Measurements from ENCODE around the gene TMA7.
"Not testable (repeated sequence)": the region's sequence is repeated elsewhere in the genome, so short reads cannot be mapped to it uniquely, and the experiment has no call there.

TMA7 gene

GRCh38 chr3:48439820-48440589 lies at the start of gene TMA7, which contains the start of gene CCDC51:
Gene TMA7 (plus strand): TSS chr3:48440257. CDS start chr3:48440297, 40 bp downstream.
Gene CCDC51 (minus strand): TSS chr3:48440119. CDS start chr3:48435128, 4,991 bp downstream.
- FAIRE-seq (peak; percentile 95), DNase-seq (ENCODE audit: insufficient read length, low spot score) (peak; percentile 98)

- DNase-seq (ENCODE audit: insufficient read length, low spot score) (no peak), FAIRE-seq (no peak)
Observed at GRCh38 chr3:48394391-48394790, 45.7 kb upstream of the TMA7 start.

- no peak for FAIRE-seq
- no peak for DNase-seq (ENCODE audit: insufficient read length, low spot score)
Observed at GRCh38 chr3:48395714-48396113, 44.3 kb upstream of the TMA7 start.

GRCh38 chr3:48397767-48398681 lies 42.0 kb upstream of the TMA7 start:
- no peak for FAIRE-seq
- DNase-seq (ENCODE audit: insufficient read length, low spot score): no peak

- FAIRE-seq (no peak), DNase-seq (ENCODE audit: insufficient read length, low spot score) (no peak)
Observed at GRCh38 chr3:48398701-48399386, 41.2 kb upstream of the TMA7 start.

GRCh38 chr3:48399387-48400172 lies 40.5 kb upstream of the TMA7 start:
- DNase-seq (ENCODE audit: insufficient read length, low spot score): no peak
- no peak for FAIRE-seq

GRCh38 chr3:48400824-48401433 lies 39.1 kb upstream of the TMA7 start:
- FAIRE-seq (no peak), DNase-seq (ENCODE audit: insufficient read length, low spot score) (peak; percentile 71)

GRCh38 chr3:48401434-48401901 lies 38.6 kb upstream of the TMA7 start:
- not testable (repeated sequence) for DNase-seq (ENCODE audit: insufficient read length, low spot score); FAIRE-seq

- FAIRE-seq: peak; percentile 70
- peak; percentile 62 for DNase-seq (ENCODE audit: insufficient read length, low spot score)
Observed at GRCh38 chr3:48402281-48402732, 37.8 kb upstream of the TMA7 start.

- no peak for FAIRE-seq
- DNase-seq (ENCODE audit: insufficient read length, low spot score): no peak
Observed at GRCh38 chr3:48402907-48403306, 37.1 kb upstream of the TMA7 start.

GRCh38 chr3:48403533-48404439 lies 36.3 kb upstream of the TMA7 start:
- FAIRE-seq (no peak), DNase-seq (ENCODE audit: insufficient read length, low spot score) (no peak)

GRCh38 chr3:48404440-48405342 lies 35.4 kb upstream of the TMA7 start:
- FAIRE-seq (no peak), DNase-seq (ENCODE audit: insufficient read length, low spot score) (no peak)

- no peak for FAIRE-seq
Observed at GRCh38 chr3:48405343-48405881, 34.6 kb upstream of the TMA7 start.

GRCh38 chr3:48405971-48406370 lies 34.1 kb upstream of the TMA7 start:
- DNase-seq (ENCODE audit: insufficient read length, low spot score) (no peak), FAIRE-seq (no peak)

More at GRCh38 chr3:48405343-48405881, 34.6 kb upstream of the TMA7 start:
- DNase-seq (ENCODE audit: insufficient read length, low spot score): no peak

- FAIRE-seq: no peak
- no peak for DNase-seq (ENCODE audit: insufficient read length, low spot score)
Observed at GRCh38 chr3:48406443-48407431, 33.3 kb upstream of the TMA7 start.

- FAIRE-seq: no peak
- DNase-seq (ENCODE audit: insufficient read length, low spot score): no peak
Observed at GRCh38 chr3:48407542-48408099, 32.4 kb upstream of the TMA7 start.
